ENCODE data around the gene SRSF11.

SRSF11 gene

DNA sequence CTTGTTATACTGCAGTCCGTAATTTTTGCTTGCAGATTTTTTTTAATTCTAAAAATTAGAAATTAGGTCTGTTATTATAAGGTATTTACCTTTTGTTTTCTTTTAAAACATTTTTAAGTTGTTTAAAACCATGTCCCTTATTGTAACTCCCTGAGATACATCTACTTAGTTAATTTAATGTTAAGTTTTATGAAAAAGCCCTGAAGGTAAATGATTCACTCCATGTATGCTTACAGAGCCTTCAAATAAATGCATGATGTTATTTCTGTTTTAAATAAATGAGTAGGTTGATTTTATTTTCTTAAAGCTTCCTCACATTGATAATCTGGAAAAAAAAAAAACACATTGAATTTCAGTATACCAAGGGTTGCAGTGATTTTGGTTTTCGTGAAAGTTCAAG lies 7.5 kb downstream of the SRSF11 start:
- H3K4me3 ChIP-seq, result no peak overlapping the region
- no peaks in the 10 kb centered on the region for H3K9me3 ChIP-seq (ENCODE audit: low read depth, low read length)
- H3K36me3 ChIP-seq (ENCODE audit: insufficient read depth, low read length), result peaks cover 90% of the 10 kb centered on the region
- H3K9ac ChIP-seq (ENCODE audit: insufficient read length), result no peak overlapping the region
- TF ChIP-seq EZH2 (IDR thresholded peaks at IDR 0.05) (no peak), FOXP2 (optimal IDR thresholded peaks at IDR 0.05; ENCODE audit: control extremely low read depth, extremely low read length, insufficient read depth) (no peak), POLR2AphosphoS5 (IDR thresholded peaks at IDR 0.05; ENCODE audit: borderline replicate concordance, low read depth, low read length) (no peak)
- no peak for DNase-seq (ENCODE audit: low read depth, low spot score)
- no peak overlapping the region for H3K27ac ChIP-seq

DNA sequence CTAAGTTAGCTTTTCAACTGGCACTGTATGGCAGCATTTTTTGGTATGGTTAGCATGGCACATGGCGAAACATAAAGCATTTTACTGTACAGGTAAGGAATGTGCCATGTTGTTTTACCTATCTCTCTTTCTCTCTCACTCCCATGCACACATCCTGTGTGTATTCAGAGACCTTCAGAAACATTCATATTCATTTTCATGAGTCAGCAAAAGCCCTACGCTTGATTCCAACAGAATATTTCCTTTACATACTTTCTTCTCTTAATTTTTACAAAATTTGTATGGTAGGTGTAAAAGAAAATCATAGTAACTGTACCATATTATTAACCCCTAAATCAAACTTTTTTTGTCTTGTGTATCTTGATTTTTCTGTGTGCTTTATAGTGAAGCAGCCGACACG lies 10.3 kb downstream of the SRSF11 start:
- H3K4me3 ChIP-seq, result no peak overlapping the region
- H3K36me3 ChIP-seq (ENCODE audit: insufficient read depth, low read length), result peaks cover 97% of the 10 kb centered on the region
- no peak for TF ChIP-seq POLR2AphosphoS5 (IDR thresholded peaks at IDR 0.05; ENCODE audit: borderline replicate concordance, low read depth, low read length)
- no peak for TF ChIP-seq EZH2 (IDR thresholded peaks at IDR 0.05)
- no peak for TF ChIP-seq FOXP2 (optimal IDR thresholded peaks at IDR 0.05; ENCODE audit: control extremely low read depth, extremely low read length, insufficient read depth)
- H3K9ac ChIP-seq (ENCODE audit: insufficient read length), result no peak overlapping the region
- peak overlapping the region; percentile 22; the same call in 1 of the 2 replicates for H3K27ac ChIP-seq
- no peak for DNase-seq (ENCODE audit: low read depth, low spot score)
- H3K9me3 ChIP-seq (ENCODE audit: low read depth, low read length), result no peaks in the 10 kb centered on the region

DNA sequence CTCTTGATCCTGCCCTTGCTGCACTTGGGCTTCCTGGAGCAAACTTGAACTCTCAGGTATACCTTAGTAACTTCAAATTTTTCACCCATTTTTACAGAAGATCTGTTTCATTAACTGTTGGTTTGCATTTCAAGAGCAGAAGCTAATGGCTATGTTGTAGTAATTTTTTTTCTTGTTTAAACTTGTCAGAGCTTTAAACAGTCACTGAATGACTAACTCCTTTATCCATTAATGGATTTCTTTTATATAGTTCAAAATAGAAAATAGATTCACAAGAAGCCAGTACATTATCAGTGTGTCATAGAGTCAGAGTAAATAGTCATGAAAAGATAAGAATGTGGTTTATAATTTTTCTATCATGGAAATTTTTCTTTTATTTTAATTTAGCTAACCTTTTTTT lies 13.6 kb downstream of the SRSF11 start:
- H3K9me3 ChIP-seq (ENCODE audit: low read depth, low read length), result no peaks in the 10 kb centered on the region
- DNase-seq (ENCODE audit: low read depth, low spot score), result no peak
- no peak overlapping the region for H3K9ac ChIP-seq (ENCODE audit: insufficient read length)
- H3K36me3 ChIP-seq (ENCODE audit: insufficient read depth, low read length), result peaks cover 98% of the 10 kb centered on the region
- no peak overlapping the region for H3K4me3 ChIP-seq
- no peak overlapping the region for H3K27ac ChIP-seq
- TF ChIP-seq EZH2 (IDR thresholded peaks at IDR 0.05), result no peak
- no peak for TF ChIP-seq FOXP2 (optimal IDR thresholded peaks at IDR 0.05; ENCODE audit: control extremely low read depth, extremely low read length, insufficient read depth)
- no peak for TF ChIP-seq POLR2AphosphoS5 (IDR thresholded peaks at IDR 0.05; ENCODE audit: borderline replicate concordance, low read depth, low read length)

GRCh38 chr1:70239940-70240339 lies 18.8 kb downstream of the SRSF11 start:
- TF ChIP-seq FOXP2 (optimal IDR thresholded peaks at IDR 0.05; ENCODE audit: control extremely low read depth, extremely low read length, insufficient read depth), result no peak
- TF ChIP-seq POLR2AphosphoS5 (IDR thresholded peaks at IDR 0.05; ENCODE audit: borderline replicate concordance, low read depth, low read length), result no peak
- TF ChIP-seq EZH2 (IDR thresholded peaks at IDR 0.05), result no peak
- H3K4me3 ChIP-seq, result no peak overlapping the region
- H3K27ac ChIP-seq, result no peak overlapping the region
- DNase-seq (ENCODE audit: low read depth, low spot score), result no peak
- no peak overlapping the region for H3K9ac ChIP-seq (ENCODE audit: insufficient read length)
- H3K9me3 ChIP-seq (ENCODE audit: low read depth, low read length), result no peaks in the 10 kb centered on the region
- H3K36me3 ChIP-seq (ENCODE audit: insufficient read depth, low read length), result peaks cover 98% of the 10 kb centered on the region

DNA sequence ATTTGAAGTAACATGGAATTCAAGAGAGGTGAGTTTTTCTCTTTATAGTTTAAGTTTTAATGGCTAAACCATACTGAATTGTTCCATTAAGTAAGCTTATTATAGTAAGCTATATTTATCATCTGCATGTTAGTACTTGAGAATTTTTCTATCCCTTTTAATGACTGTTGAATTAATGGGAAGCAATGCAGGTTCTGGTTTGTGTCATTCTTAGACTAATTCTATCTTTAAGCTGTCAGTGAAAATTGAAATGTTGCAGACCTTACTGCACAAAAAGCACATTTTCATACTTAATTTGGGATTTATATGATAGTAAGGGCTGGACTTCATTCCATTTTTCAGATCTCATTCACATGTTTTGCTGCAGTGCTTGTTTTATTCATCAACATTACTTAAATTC lies 25.9 kb downstream of the SRSF11 start:
- no peaks in the 10 kb centered on the region for H3K9me3 ChIP-seq (ENCODE audit: low read depth, low read length)
- H3K4me3 ChIP-seq, result no peak overlapping the region
- TF ChIP-seq FOXP2 (optimal IDR thresholded peaks at IDR 0.05; ENCODE audit: control extremely low read depth, extremely low read length, insufficient read depth), result no peak
- no peak for TF ChIP-seq EZH2 (IDR thresholded peaks at IDR 0.05)
- H3K36me3 ChIP-seq (ENCODE audit: insufficient read depth, low read length), result peaks cover 100% of the 10 kb centered on the region
- peak overlapping the region; percentile 51; the same call in 1 of the 2 replicates for H3K27ac ChIP-seq
- DNase-seq (ENCODE audit: low read depth, low spot score), result no peak
- H3K9ac ChIP-seq (ENCODE audit: insufficient read length), result no peak overlapping the region

DNA sequence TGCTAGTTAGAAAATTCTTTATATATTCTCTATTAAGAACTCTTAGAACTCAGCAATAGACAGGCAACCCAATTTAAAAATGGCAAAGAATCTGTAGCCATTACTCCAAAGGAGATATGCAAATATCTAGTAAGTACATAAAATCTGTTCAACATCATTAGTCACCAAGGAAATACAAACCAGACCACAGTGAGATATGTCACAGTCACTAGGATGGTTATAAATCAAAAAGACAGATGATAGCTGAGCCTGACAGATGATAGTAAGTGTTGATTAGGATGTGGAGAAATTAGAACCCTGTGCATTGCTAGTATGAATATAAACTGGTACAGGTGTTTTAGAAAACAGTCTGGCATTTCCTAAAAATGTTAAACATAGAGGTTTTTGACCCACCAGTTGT lies 26.6 kb downstream of the SRSF11 start:
- Histone ChIP-seq H3K9ac (ENCODE audit: insufficient read length) (no peak overlapping the region), H3K4me3 (no peak overlapping the region), H3K36me3 (ENCODE audit: insufficient read depth, low read length) (peaks cover 100% of the 10 kb centered on the region), H3K27ac (peak overlapping the region; percentile 51; the same call in 1 of the 2 replicates), H3K9me3 (ENCODE audit: low read depth, low read length) (no peaks in the 10 kb centered on the region)
- no peak for DNase-seq (ENCODE audit: low read depth, low spot score)
- no peak for TF ChIP-seq EZH2 (IDR thresholded peaks at IDR 0.05)
- TF ChIP-seq POLR2AphosphoS5 (IDR thresholded peaks at IDR 0.05; ENCODE audit: borderline replicate concordance, low read depth, low read length), result no peak
- TF ChIP-seq FOXP2 (optimal IDR thresholded peaks at IDR 0.05; ENCODE audit: control extremely low read depth, extremely low read length, insufficient read depth), result no peak

DNA sequence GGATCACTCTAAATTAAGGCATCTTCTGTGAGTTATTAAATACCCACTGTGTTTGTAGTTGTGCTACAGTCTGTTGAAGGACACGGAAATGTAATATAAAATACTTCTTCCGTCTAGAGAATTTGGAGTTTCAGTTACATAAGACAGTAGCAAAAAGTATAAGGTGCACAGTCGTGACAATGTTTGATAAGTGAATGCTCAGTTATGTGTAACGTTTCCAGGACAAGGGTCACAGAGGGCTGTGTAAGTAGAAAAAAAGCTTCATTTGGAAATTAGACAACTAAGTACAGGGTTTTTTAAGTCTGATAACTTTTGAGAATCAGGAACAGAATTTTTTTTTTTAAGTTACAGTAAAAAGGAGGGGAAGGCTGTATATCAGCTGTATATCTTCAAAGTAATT lies 27.5 kb downstream of the SRSF11 start:
- H3K9ac ChIP-seq (ENCODE audit: insufficient read length), result no peak overlapping the region
- TF ChIP-seq EZH2 (IDR thresholded peaks at IDR 0.05) (no peak), FOXP2 (optimal IDR thresholded peaks at IDR 0.05; ENCODE audit: control extremely low read depth, extremely low read length, insufficient read depth) (no peak), POLR2AphosphoS5 (IDR thresholded peaks at IDR 0.05; ENCODE audit: borderline replicate concordance, low read depth, low read length) (no peak)
- no peak overlapping the region for H3K27ac ChIP-seq
- peaks cover 99% of the 10 kb centered on the region for H3K36me3 ChIP-seq (ENCODE audit: insufficient read depth, low read length)
- no peak for DNase-seq (ENCODE audit: low read depth, low spot score)
- no peaks in the 10 kb centered on the region for H3K9me3 ChIP-seq (ENCODE audit: low read depth, low read length)
- H3K4me3 ChIP-seq, result no peak overlapping the region

DNA sequence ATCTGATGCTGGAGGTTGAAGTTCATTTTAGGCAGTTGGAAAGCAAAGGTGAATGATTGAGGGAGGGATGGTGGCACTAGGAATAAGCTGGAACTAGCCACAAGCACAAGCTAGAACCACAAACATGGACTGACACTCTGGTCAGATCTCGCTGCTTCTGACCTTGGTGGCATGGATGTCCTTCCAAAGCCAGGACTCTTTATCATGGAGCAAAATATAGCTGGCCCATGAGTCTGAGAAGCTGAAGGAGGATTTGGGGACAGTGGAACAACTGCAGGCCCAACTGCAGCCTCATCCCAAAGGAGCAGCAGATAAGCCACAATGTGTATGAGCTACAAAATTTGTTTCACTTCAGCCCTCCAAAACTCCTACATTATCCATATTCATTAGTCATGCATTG lies 35.5 kb downstream of the SRSF11 start:
- Histone ChIP-seq H3K27ac (no peak overlapping the region), H3K4me3 (no peak overlapping the region), H3K36me3 (ENCODE audit: insufficient read depth, low read length) (peaks cover 27% of the 10 kb centered on the region), H3K9me3 (ENCODE audit: low read depth, low read length) (no peaks in the 10 kb centered on the region), H3K9ac (ENCODE audit: insufficient read length) (no peak overlapping the region)
- DNase-seq (ENCODE audit: low read depth, low spot score), result no peak
- TF ChIP-seq EZH2 (IDR thresholded peaks at IDR 0.05) (no peak), POLR2AphosphoS5 (IDR thresholded peaks at IDR 0.05; ENCODE audit: borderline replicate concordance, low read depth, low read length) (no peak; the same call in 1 of the 2 replicates), FOXP2 (optimal IDR thresholded peaks at IDR 0.05; ENCODE audit: control extremely low read depth, extremely low read length, insufficient read depth) (no peak)

DNA sequence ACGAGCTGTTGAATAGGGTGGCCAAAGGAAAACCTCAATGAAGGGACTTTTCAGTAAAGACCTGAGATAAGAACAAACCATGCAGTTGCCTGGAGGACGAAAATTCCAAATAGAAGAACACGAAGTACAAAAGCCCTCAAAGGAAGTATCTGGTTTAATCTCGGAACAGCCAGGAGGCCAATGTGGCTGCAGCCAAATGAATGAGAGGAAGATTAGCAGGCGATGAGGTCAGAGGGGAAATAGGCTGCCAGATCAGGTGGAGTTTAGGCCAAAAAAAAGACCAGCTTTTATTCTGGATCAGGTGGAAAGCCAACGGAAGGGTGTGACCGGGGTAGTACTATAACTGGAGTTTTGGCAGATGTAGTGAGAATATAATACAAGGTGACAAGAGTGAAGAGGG lies 43.7 kb downstream of the SRSF11 start:
- Histone ChIP-seq H3K27ac (no peak overlapping the region), H3K9me3 (ENCODE audit: low read depth, low read length) (no peaks in the 10 kb centered on the region), H3K36me3 (ENCODE audit: insufficient read depth, low read length) (peaks cover 46% of the 10 kb centered on the region), H3K4me3 (no peak overlapping the region), H3K9ac (ENCODE audit: insufficient read length) (no peak overlapping the region)
- no peak for DNase-seq (ENCODE audit: low read depth, low spot score)
- TF ChIP-seq POLR2AphosphoS5 (IDR thresholded peaks at IDR 0.05; ENCODE audit: borderline replicate concordance, low read depth, low read length), result no peak
- TF ChIP-seq EZH2 (IDR thresholded peaks at IDR 0.05), result no peak
- TF ChIP-seq FOXP2 (optimal IDR thresholded peaks at IDR 0.05; ENCODE audit: control extremely low read depth, extremely low read length, insufficient read depth), result no peak
